ENCODE measurements around the gene RAB37.

- no peak for TF ChIP-seq CTCF (IDR thresholded peaks at IDR 0.05)
- TF ChIP-seq POLR2AphosphoS5 (IDR thresholded peaks at IDR 0.05): no peak
Measured at GRCh38 chr17:74746376-74746775, 9.3 kb downstream of the RAB37 start.
